Sigmoid colon (tissue), 7 donors: Measurements from ENCODE around the gene HIVEP3. TPM values are rescaled to one million over a fixed set of nuclear protein-coding genes. Genes with fewer than 3 reads are reported as not detected.

ENCODE experiments used
- DNase-seq: peaks from one replicate; pipeline ENCODE4 v3.0.0-alpha.2; 2019
- H3K27ac ChIP-seq, 4 donors: fragments of 200-600 bp; sonication (generic); one replicate each; pipeline ENCODE4 v1.5.1; 2016 to 2019; ENCODE audit warnings: mild to moderate bottlenecking in 1 of 4
- H3K27me3 ChIP-seq, 3 donors: fragments of 200-600 bp; sonication (generic); one replicate each; pipeline ENCODE4 v1.5.1; 2019; ENCODE audit warnings: mild to moderate bottlenecking in 1 of 3
- H3K36me3 ChIP-seq, 4 donors: fragments of 200-600 bp; sonication (generic); one replicate each; pipeline ENCODE4 v1.5.1; 2016 to 2019
- H3K4me1 ChIP-seq, 4 donors: fragments of 200-600 bp; sonication (generic); one replicate each; pipeline ENCODE4 v1.5.1; 2017 to 2019
- H3K4me3 ChIP-seq, 4 donors: fragments of 200-600 bp; sonication (generic); one replicate each; pipeline ENCODE4 v1.5.1; 2017 to 2019; ENCODE audit warnings: mild to moderate bottlenecking in 2 of 4, moderate library complexity in 1 of 4
- H3K9me3 ChIP-seq, 4 donors: fragments of 200-600 bp in 3 of 4; sonication (generic) in 3 of 4; one replicate each; pipeline versions ENCODE4 v1.5.1 to v1.6.1; 2013 to 2019
- CTCF ChIP-seq, 4 experiments: fragments of 450-650 bp in 3 of 4; fragments of 200-600 bp in 1 of 4; IDR thresholded peaks; one replicate each; pipeline ENCODE4 v1.5.1; 2016 to 2019; ENCODE audit warnings: antibody characterized with exemption in 4 of 4, mild to moderate bottlenecking in 3 of 4, moderate library complexity in 2 of 4
- EP300 ChIP-seq, 4 donors: sonication (generic); formaldehyde crosslinking; IDR thresholded peaks; one replicate each; pipeline ENCODE4 v1.6.1; 2017; ENCODE audit warnings: antibody characterized with exemption in 4 of 4
- POLR2A ChIP-seq, 2 donors: fragments of 450-650 bp; IDR thresholded peaks; one replicate each; pipeline ENCODE4 v1.6.1; 2016; ENCODE audit warnings: antibody characterized with exemption in 2 of 2, mild to moderate bottlenecking in 2 of 2, moderate library complexity in 2 of 2
- POLR2AphosphoS5 ChIP-seq, 4 donors: sonication (generic); formaldehyde crosslinking; IDR thresholded peaks; one replicate each; pipeline ENCODE4 v1.6.1; 2017; ENCODE audit warnings: antibody characterized with exemption in 4 of 4
- WGBS, 2 donors: extraction: QIAGEN DNeasy Blood & Tissue Kit; methylation state at CpG; one replicate each; pipeline ENCODE4 v1.1.7; 2013; 5-methylcytosine and 5-hydroxymethylcytosine counted together
- intact Hi-C: fragments of 100-400 bp; cut with DNase I; formaldehyde crosslinking; loops from one replicate; pipeline ENCODE4 v1.15.1; 2023
- polyA plus RNA-seq, 3 donors: library from polyadenylated mRNA; stranded (reverse); fragments of 200-250 nt; gene quantifications; one replicate each; pipeline ENCODE4 v1.2.3, GENCODE V29; 2013
- total RNA-seq, 4 donors: library from RNA; depleted of rRNA; stranded (reverse); fragments of >200 nt; gene quantifications; one replicate each; pipeline ENCODE4 v1.1.0, GENCODE V29; 2016
- donor health status: healthy with polysubstance abuse.
- donor health status: Bipolar disorder and iron deficiency.
- donor health status: healthy.

HIVEP3 gene
- total and polyA plus RNA-seq, 7 donors = 1.4 to 7.8 (median 3.2) TPM

GRCh38 chr1:41800311-41800829 is 118.4 kb downstream of the HIVEP3 start:
- Histone ChIP-seq H3K27me3 (no peaks in the 10 kb centered on the region), H3K36me3 (no peaks in the 10 kb centered on the region), H3K27ac (no peak overlapping the region), H3K4me3 (no peak overlapping the region), H3K4me1 (peaks cover 0 to 10% (median 0%) of the 10 kb centered on the region in 4 donors), H3K9me3 (no peaks in the 10 kb centered on the region)
- no peak for DNase-seq
- TF ChIP-seq EP300 (IDR thresholded peaks at IDR 0.05) (no peak), POLR2A (IDR thresholded peaks at IDR 0.05) (no peak), CTCF (IDR thresholded peaks at IDR 0.05) (no peak), POLR2AphosphoS5 (IDR thresholded peaks at IDR 0.05) (no peak)
- intact Hi-C loops = no loop called here
- 60 to 84% methylated on average over 2 of the region's 2 CpGs for WGBS, 2 donors

GRCh38 chr1:41799723-41800122 is 119.0 kb downstream of the HIVEP3 start:
- WGBS, 2 donors = 62 to 79% methylated on average over 2 of the region's 2 CpGs
- peaks cover 0 to 10% (median 0%) of the 10 kb centered on the region in 4 donors for H3K4me1 ChIP-seq
- DNase-seq = no peak
- no peak overlapping the region for H3K27ac ChIP-seq
- intact Hi-C loops = no loop called here
- no peaks in the 10 kb centered on the region for H3K9me3 ChIP-seq
- TF ChIP-seq CTCF (IDR thresholded peaks at IDR 0.05) (no peak), POLR2A (IDR thresholded peaks at IDR 0.05) (no peak), POLR2AphosphoS5 (IDR thresholded peaks at IDR 0.05) (no peak), EP300 (IDR thresholded peaks at IDR 0.05) (no peak)
- no peak overlapping the region for H3K4me3 ChIP-seq
- H3K27me3 ChIP-seq = no peaks in the 10 kb centered on the region
- no peaks in the 10 kb centered on the region for H3K36me3 ChIP-seq

GRCh38 chr1:41799205-41799604 is 119.5 kb downstream of the HIVEP3 start:
- intact Hi-C loops = no loop called here
- Histone ChIP-seq H3K27ac (no peak overlapping the region), H3K4me3 (no peak overlapping the region), H3K9me3 (no peaks in the 10 kb centered on the region), H3K27me3 (no peaks in the 10 kb centered on the region), H3K4me1 (peaks cover 0 to 10% (median 0%) of the 10 kb centered on the region in 4 donors), H3K36me3 (no peaks in the 10 kb centered on the region)
- DNase-seq = no peak
- 88 to 90% methylated on average over 3 of the region's 3 CpGs for WGBS, 2 donors
- no peak for TF ChIP-seq POLR2AphosphoS5 (IDR thresholded peaks at IDR 0.05)
- TF ChIP-seq POLR2A (IDR thresholded peaks at IDR 0.05) = no peak

GRCh38 chr1:41795205-41795762 is 123.4 kb downstream of the HIVEP3 start:
- TF ChIP-seq POLR2AphosphoS5 (IDR thresholded peaks at IDR 0.05) (no peak), CTCF (IDR thresholded peaks at IDR 0.05) (no peak), EP300 (IDR thresholded peaks at IDR 0.05) (no peak), POLR2A (IDR thresholded peaks at IDR 0.05) (no peak)
- WGBS, 2 donors = 88 to 91% methylated on average over 5 of the region's 5 CpGs

GRCh38 chr1:41794031-41794430 is 124.7 kb downstream of the HIVEP3 start:
- TF ChIP-seq POLR2A (IDR thresholded peaks at IDR 0.05) (no peak), POLR2AphosphoS5 (IDR thresholded peaks at IDR 0.05) (no peak), CTCF (IDR thresholded peaks at IDR 0.05) (no peak), EP300 (IDR thresholded peaks at IDR 0.05) (no peak)
- H3K9me3 ChIP-seq = no peaks in the 10 kb centered on the region
- no peak overlapping the region for H3K4me3 ChIP-seq
- no peak overlapping the region for H3K27ac ChIP-seq
- no peaks in the 10 kb centered on the region for H3K36me3 ChIP-seq
- no peak for DNase-seq
- no peaks in the 10 kb centered on the region for H3K27me3 ChIP-seq
- H3K4me1 ChIP-seq = no peaks in the 10 kb centered on the region
- 68 to 85% methylated on average over 5 of the region's 5 CpGs for WGBS, 2 donors
- intact Hi-C loops = no loop called here

More at GRCh38 chr1:41795205-41795762, 123.4 kb downstream of the HIVEP3 start:
- Histone ChIP-seq H3K27me3 (no peaks in the 10 kb centered on the region), H3K9me3 (no peaks in the 10 kb centered on the region), H3K27ac (no peak overlapping the region), H3K4me1 (peaks cover 0 to 2% (median 0%) of the 10 kb centered on the region in 4 donors), H3K4me3 (no peak overlapping the region), H3K36me3 (no peaks in the 10 kb centered on the region)
- no peak for DNase-seq
- intact Hi-C loops = no loop called here
